HG03045 (cell line): ENCODE data around the gene EIF2AK3.
"Not testable (repeated sequence)": the region's sequence is repeated elsewhere in the genome, so short reads cannot be mapped to it uniquely, and the experiment has no call there.

Experiments
- ATAC-seq: cut with Tn5 transposase; IDR thresholded peaks from one replicate; pipeline ENCODE4 v1.9.1; 2021; ENCODE audit warnings: mild to moderate bottlenecking, moderate library complexity; ENCODE audit not compliant: unreplicated experiment

The EIF2AK3 gene

GRCh38 chr2:88627055-88627855 is at the start of gene EIF2AK3:
TSS of gene EIF2AK3 (minus strand) at chr2:88627464. CDS start at chr2:88627274, 190 bp downstream.
- ATAC-seq, result peak; percentile 86

GRCh38 chr2:88673363-88673762 is 46.1 kb upstream of the EIF2AK3 start:
- ATAC-seq, result no peak

GRCh38 chr2:88671786-88672427 is 44.6 kb upstream of the EIF2AK3 start:
- no peak for ATAC-seq

GRCh38 chr2:88669482-88670214 is 42.4 kb upstream of the EIF2AK3 start:
- peak; percentile 77 for ATAC-seq

- ATAC-seq, result no peak
These were observed 41.6 kb upstream of the EIF2AK3 start for GRCh38 chr2:88668862-88669261.

- no peak for ATAC-seq
These were observed 40.0 kb upstream of the EIF2AK3 start for GRCh38 chr2:88667219-88667618.

GRCh38 chr2:88666576-88666975 is 39.3 kb upstream of the EIF2AK3 start:
- ATAC-seq, result no peak

GRCh38 chr2:88660622-88661021 is 33.4 kb upstream of the EIF2AK3 start:
- ATAC-seq, result no peak

- ATAC-seq, result no peak
These were observed 32.3 kb upstream of the EIF2AK3 start for GRCh38 chr2:88659538-88659915.

- no peak for ATAC-seq
These were observed 31.7 kb upstream of the EIF2AK3 start for GRCh38 chr2:88658881-88659537.

GRCh38 chr2:88658326-88658725 is 31.1 kb upstream of the EIF2AK3 start:
- ATAC-seq, result no peak

- ATAC-seq, result no peak
These were observed 29.9 kb upstream of the EIF2AK3 start for GRCh38 chr2:88657131-88657530.

- ATAC-seq, result no peak
These were observed 29.4 kb upstream of the EIF2AK3 start for GRCh38 chr2:88656690-88657089.

GRCh38 chr2:88654714-88655113 is 27.4 kb upstream of the EIF2AK3 start:
- no peak for ATAC-seq

GRCh38 chr2:88651646-88652045 is 24.4 kb upstream of the EIF2AK3 start:
- ATAC-seq, result no peak

GRCh38 chr2:88645291-88645882 is 18.1 kb upstream of the EIF2AK3 start:
- ATAC-seq, result not testable (repeated sequence)

GRCh38 chr2:88642278-88642677 is 15.0 kb upstream of the EIF2AK3 start:
- ATAC-seq, result no peak

GRCh38 chr2:88641330-88641729 is 14.1 kb upstream of the EIF2AK3 start:
- ATAC-seq, result no peak

GRCh38 chr2:88639865-88640264 is 12.6 kb upstream of the EIF2AK3 start:
- no peak for ATAC-seq

- no peak for ATAC-seq
These were observed 11.5 kb upstream of the EIF2AK3 start for GRCh38 chr2:88638743-88639142.

- no peak for ATAC-seq
These were observed 10.9 kb upstream of the EIF2AK3 start for GRCh38 chr2:88638123-88638650.
